HepG2 (cell line): Measurements from ENCODE around the gene ZBTB46. TPM values are rescaled to one million over a fixed set of nuclear protein-coding genes. Genes with fewer than 3 reads are reported as not detected.
A peak's percentile ranks its signal among the peaks of the same experiment; 100 is the strongest.

ENCODE experiments used
- ATAC-seq: fragments of 200-7000 bp; cut with Tn5 transposase; 3 replicates; pipeline ENCODE4 v1.9.1; 2020; ENCODE audit warnings: mild to moderate bottlenecking, moderate library complexity
- BruUV-seq: library from RNA; stranded (reverse); fragments of 400-500 nt; replicated peaks from 2 replicates; lab custom pipeline; 2021; lab: Mats Ljungman, UMichigan
- CTCF ChIA-PET: fragments of 300-600 bp; formaldehyde crosslinking; extraction: SDS; loops from one replicate; lab custom pipeline; 2021; ENCODE audit warnings: low total read pairs, inconsistent platforms, low intra/inter-chr PET ratio; lab: Yijun Ruan, JAX
- POLR2A ChIA-PET: fragments of 350-600 bp; sonication (Branson Sonifier 250); formaldehyde crosslinking; loops from one replicate; lab custom pipeline; 2020; ENCODE audit warnings: antibody characterized with exemption, inconsistent platforms; lab: Yijun Ruan, JAX
- DNase-seq: peaks from one replicate; pipeline ENCODE4 v3.0.0-alpha.2; 2015; ENCODE audit warnings: low spot score
- FAIRE-seq: peaks from 3 replicates; lab custom pipeline; 2011; peaks lifted over from hg19 to GRCh38; lab: Jason Lieb, UNC
- H2AFZ ChIP-seq: one replicate; pipeline ENCODE4 v1.6.1; 2011; ENCODE audit warnings: low read length, inconsistent platforms
- H3K27ac ChIP-seq: fragments of 300-600 bp; 3 replicates; pipeline ENCODE4 v1.8.0; 2011; ENCODE audit warnings: mixed run types, mild to moderate bottlenecking, mixed read lengths, low read length, inconsistent platforms; ENCODE audit not compliant: insufficient read depth; ENCODE audit errors: extremely low read length
- H3K27me3 ChIP-seq, 2 experiments: fragments of 200-600 bp in 1 of 2; 2 replicates in 1 of 2; 3 replicates in 1 of 2; pipeline versions ENCODE4 v1.6.0 to v1.8.0; 2011; ENCODE audit warnings: low read length in 2 of 2, mild to moderate bottlenecking in 2 of 2, moderate library complexity in 2 of 2, inconsistent platforms in 1 of 2; ENCODE audit not compliant: insufficient read depth in 2 of 2, control insufficient read depth in 1 of 2
- H3K36me3 ChIP-seq, 2 experiments: fragments of 200-600 bp in 1 of 2; replicated peaks in 1 of 2; 2 replicates in 1 of 2; 3 replicates in 1 of 2; pipeline versions ENCODE4 v1.5.1 to v1.8.0; 2011; ENCODE audit warnings: low read length in 2 of 2, inconsistent platforms in 1 of 2; ENCODE audit not compliant: insufficient read depth in 2 of 2, control insufficient read depth in 1 of 2
- H3K4me1 ChIP-seq: 2 replicates; pipeline ENCODE4 v1.5.1; 2012; ENCODE audit warnings: low read length, inconsistent platforms; ENCODE audit not compliant: insufficient read depth
- H3K4me2 ChIP-seq: 2 replicates; pipeline ENCODE4 v1.6.0; 2011; ENCODE audit warnings: low read depth, low read length, inconsistent platforms
- H3K4me3 ChIP-seq, 3 experiments: fragments of 200-600 bp in 1 of 3; sonication (generic), shearing (Covaris generic) in 1 of 3; replicated peaks in 1 of 3; 2 replicates each; pipeline ENCODE4 v1.5.1; 2011 to 2016; ENCODE audit warnings: low read length in 3 of 3, inconsistent platforms in 2 of 3, low read depth in 2 of 3, mild to moderate bottlenecking in 2 of 3, control low read depth in 1 of 3, mixed read lengths in 1 of 3; ENCODE audit not compliant: insufficient read depth in 1 of 3
- H3K79me2 ChIP-seq: one replicate; pipeline ENCODE4 v1.6.1; 2011; ENCODE audit warnings: low read length, inconsistent platforms; ENCODE audit not compliant: insufficient read depth
- H3K9ac ChIP-seq: 2 replicates; pipeline ENCODE4 v1.6.0; 2011; ENCODE audit warnings: mild to moderate bottlenecking, low read depth, low read length, inconsistent platforms; ENCODE audit not compliant: insufficient read depth
- H3K9me3 ChIP-seq: 2 replicates; pipeline ENCODE4 v1.5.1; 2012; ENCODE audit warnings: mild to moderate bottlenecking, low read length
- H4K20me1 ChIP-seq: 2 replicates; pipeline ENCODE4 v1.6.0; 2011; ENCODE audit warnings: inconsistent platforms, mild to moderate bottlenecking, low read length, moderate library complexity; ENCODE audit not compliant: insufficient read depth
- CBX1 ChIP-seq: IDR thresholded peaks from one replicate; pipeline ENCODE4 v1.6.1; 2016; ENCODE audit warnings: antibody characterized with exemption, low read depth
- IRX3 ChIP-seq: sonication (generic); formaldehyde crosslinking; IDR thresholded peaks from 2 replicates; pipeline ENCODE4 v1.8.1; 2023; ENCODE audit warnings: mild to moderate bottlenecking, low read depth, missing genetic modification reagents, borderline replicate concordance
- JUNB ChIP-seq: sonication (generic); formaldehyde crosslinking; IDR thresholded peaks from 2 replicates; pipeline ENCODE4 v1.8.0; 2022; ENCODE audit warnings: missing genetic modification reagents, mild to moderate bottlenecking, borderline replicate concordance
- MIER2 ChIP-seq: IDR thresholded peaks from 2 replicates; pipeline ENCODE4 v1.6.1; 2016; ENCODE audit warnings: missing biosample characterization, missing genetic modification reagents
- NFYB ChIP-seq: sonication (generic); formaldehyde crosslinking; IDR thresholded peaks from 2 replicates; pipeline ENCODE4 v1.4.0; 2020; ENCODE audit warnings: missing genetic modification reagents
- RCOR2 ChIP-seq: IDR thresholded peaks from 2 replicates; pipeline ENCODE4 v1.6.1; 2016; ENCODE audit warnings: missing biosample characterization, missing genetic modification reagents
- SKI ChIP-seq: fragments of 450-650 bp; IDR thresholded peaks from one replicate; pipeline ENCODE4 v1.6.1; 2018; ENCODE audit warnings: mild to moderate bottlenecking; ENCODE audit not compliant: partially characterized antibody
- TOE1 ChIP-seq: sonication (generic); formaldehyde crosslinking; IDR thresholded peaks from 2 replicates; pipeline ENCODE4 v1.4.0; 2020; ENCODE audit warnings: mild to moderate bottlenecking, missing genetic modification reagents
- ZFY ChIP-seq: sonication (generic); formaldehyde crosslinking; IDR thresholded peaks from 2 replicates; pipeline ENCODE4 v1.4.0; 2020; ENCODE audit warnings: missing genetic modification reagents
- ZNF292 ChIP-seq: sonication (generic); formaldehyde crosslinking; IDR thresholded peaks from 2 replicates; pipeline ENCODE4 v1.8.1; 2022; ENCODE audit warnings: mild to moderate bottlenecking, low read depth, missing genetic modification reagents, borderline replicate concordance
- ZNF367 ChIP-seq: sonication (generic); formaldehyde crosslinking; IDR thresholded peaks from 2 replicates; pipeline ENCODE4 v1.4.0; 2020; ENCODE audit warnings: missing genetic modification reagents, borderline replicate concordance
- ZNF468 ChIP-seq: sonication (generic); formaldehyde crosslinking; IDR thresholded peaks from 2 replicates; pipeline ENCODE4 v1.8.0; 2022; ENCODE audit warnings: mild to moderate bottlenecking, moderate library complexity, missing genetic modification reagents
- ZNF652 ChIP-seq: IDR thresholded peaks from 2 replicates; pipeline ENCODE4 v1.6.1; 2016; ENCODE audit warnings: low read depth, borderline replicate concordance
- ZNF766 ChIP-seq: sonication (generic); formaldehyde crosslinking; IDR thresholded peaks from 2 replicates; pipeline ENCODE4 v1.5.0; 2020; ENCODE audit warnings: missing genetic modification reagents, borderline replicate concordance
- WGBS: methylation state at CpG from one replicate; pipeline ENCODE4 v1.1.6; 2017; ENCODE audit warnings: low lambda C conversion rate; 5-methylcytosine and 5-hydroxymethylcytosine counted together
- in situ Hi-C: cut with HindIII; loops from 2 replicates; pipeline ENCODE4 v1.10.0; 2017; ENCODE audit warnings: low pct_unique_long_range_greater_than_20kb; ENCODE audit not compliant: extremely low pct_ligation_motif_present
- intact Hi-C: fragments of 100-400 bp; cut with micrococcal nuclease; formaldehyde crosslinking; loops from one replicate; pipeline ENCODE4 v1.10.0; 2022; ENCODE audit not compliant: unreplicated experiment
- polyA plus RNA-seq, 8 experiments: library from polyadenylated mRNA; depleted of rRNA in 3 of 8; stranded (reverse) in 7 of 8; unstranded in 1 of 8; fragments of >200 nt; fragmentation: Illumina TruSeq in 4 of 8; extraction: Trizol in 4 of 8; gene quantifications; 2 replicates each; pipeline versions ENCODE4 v1.2.1 to v1.2.3, GENCODE V29; 2011 to 2016; ENCODE audit warnings: low read depth in 4 of 8, missing spikeins in 1 of 8, mixed read lengths in 1 of 8; ENCODE audit not compliant: insufficient read depth in 1 of 8
- total RNA-seq, 5 experiments: library from RNA; depleted of rRNA; stranded (reverse); fragments of >200 nt; fragmentation: Illumina TruSeq; extraction: Trizol; gene quantifications; 2 replicates each; pipeline ENCODE4 v1.2.3, GENCODE V29; 2016; ENCODE audit warnings: low read depth in 1 of 5
- TF ChIP-seq, protein P1 (sequence below): IDR thresholded peaks from 2 replicates; pipeline ENCODE4 v1.6.1; 2016; ENCODE audit warnings: missing biosample characterization, missing genetic modification reagents, low read depth
- TF ChIP-seq, protein P2 (sequence below): sonication (generic); formaldehyde crosslinking; IDR thresholded peaks from 2 replicates; pipeline ENCODE4 v1.8.1; 2023; ENCODE audit warnings: mild to moderate bottlenecking, missing genetic modification reagents, borderline replicate concordance
- TF ChIP-seq, protein P3 (sequence below): sonication (generic); formaldehyde crosslinking; IDR thresholded peaks from 2 replicates; pipeline ENCODE4 v1.4.0; 2020; ENCODE audit warnings: missing genetic modification reagents
- TF ChIP-seq, protein P4 (sequence below): sonication (generic); formaldehyde crosslinking; IDR thresholded peaks from 2 replicates; pipeline ENCODE4 v1.4.0; 2020; ENCODE audit warnings: missing genetic modification reagents

ZBTB46 gene
- total and polyA plus RNA-seq, 2 of the 13 experiments (the other 11 are each of a cell fraction or from before 2014, with no cell fraction given): 1.6 to 13.5 TPM

DNA sequence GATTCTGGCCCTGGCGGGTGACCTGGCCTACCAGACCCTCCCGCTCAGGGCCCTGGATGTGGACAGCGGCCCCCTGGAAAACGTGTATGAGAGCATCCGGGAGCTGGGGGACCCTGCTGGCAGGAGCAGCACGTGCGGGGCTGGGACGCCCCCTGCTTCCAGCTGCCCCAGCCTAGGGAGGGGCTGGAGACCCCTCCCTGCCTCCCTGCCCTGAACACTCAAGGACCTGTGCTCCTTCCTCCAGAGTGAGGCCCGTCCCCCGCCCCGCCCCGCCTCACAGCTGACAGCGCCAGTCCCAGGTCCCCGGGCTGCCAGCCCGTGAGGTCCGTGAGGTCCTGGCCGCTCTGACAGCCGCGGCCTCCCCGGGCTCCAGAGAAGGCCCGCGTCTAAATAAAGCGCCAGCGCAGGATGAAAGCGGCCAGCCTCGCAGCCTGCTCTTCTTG lies 92.4 kb downstream of the ZBTB46 start (continued):
- TF ChIP-seq, protein P1, sequence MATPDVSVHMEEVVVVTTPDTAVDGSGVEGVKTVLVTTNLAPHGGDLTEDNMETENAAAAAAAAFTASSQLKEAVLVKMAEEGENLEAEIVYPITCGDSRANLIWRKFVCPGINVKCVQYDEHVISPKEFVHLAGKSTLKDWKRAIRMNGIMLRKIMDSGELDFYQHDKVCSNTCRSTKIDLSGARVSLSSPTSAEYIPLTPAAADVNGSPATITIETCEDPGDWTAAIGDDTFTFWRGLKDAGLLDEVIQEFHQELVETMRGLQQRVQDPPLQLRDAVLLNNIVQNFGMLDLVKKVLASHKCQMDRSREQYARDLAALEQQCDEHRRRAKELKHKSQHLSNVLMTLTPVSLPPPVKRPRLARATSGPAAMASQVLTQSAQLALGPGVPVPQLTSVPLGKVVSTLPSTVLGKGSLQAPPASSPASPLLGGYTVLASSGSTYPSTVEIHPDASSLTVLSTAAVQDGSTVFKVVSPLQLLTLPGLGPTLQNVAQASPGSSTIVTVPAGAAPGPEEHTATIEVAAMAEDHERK: no peak
- TF ChIP-seq RCOR2 (CRISPR knock-in tag) (peak; percentile 13; the same call in 1 of the 2 replicates), NFYB (CRISPR knock-in tag) (no peak), ZNF652 (CRISPR knock-in tag) (no peak), MIER2 (0 out of 2 replicates have a peak, but pooled peaks have one; percentile 17), ZFY (CRISPR knock-in tag) (0 out of 2 replicates have a peak, but pooled peaks have one; percentile 5), ZNF766 (CRISPR knock-in tag) (no peak), TOE1 (CRISPR knock-in tag) (no peak)

DNA sequence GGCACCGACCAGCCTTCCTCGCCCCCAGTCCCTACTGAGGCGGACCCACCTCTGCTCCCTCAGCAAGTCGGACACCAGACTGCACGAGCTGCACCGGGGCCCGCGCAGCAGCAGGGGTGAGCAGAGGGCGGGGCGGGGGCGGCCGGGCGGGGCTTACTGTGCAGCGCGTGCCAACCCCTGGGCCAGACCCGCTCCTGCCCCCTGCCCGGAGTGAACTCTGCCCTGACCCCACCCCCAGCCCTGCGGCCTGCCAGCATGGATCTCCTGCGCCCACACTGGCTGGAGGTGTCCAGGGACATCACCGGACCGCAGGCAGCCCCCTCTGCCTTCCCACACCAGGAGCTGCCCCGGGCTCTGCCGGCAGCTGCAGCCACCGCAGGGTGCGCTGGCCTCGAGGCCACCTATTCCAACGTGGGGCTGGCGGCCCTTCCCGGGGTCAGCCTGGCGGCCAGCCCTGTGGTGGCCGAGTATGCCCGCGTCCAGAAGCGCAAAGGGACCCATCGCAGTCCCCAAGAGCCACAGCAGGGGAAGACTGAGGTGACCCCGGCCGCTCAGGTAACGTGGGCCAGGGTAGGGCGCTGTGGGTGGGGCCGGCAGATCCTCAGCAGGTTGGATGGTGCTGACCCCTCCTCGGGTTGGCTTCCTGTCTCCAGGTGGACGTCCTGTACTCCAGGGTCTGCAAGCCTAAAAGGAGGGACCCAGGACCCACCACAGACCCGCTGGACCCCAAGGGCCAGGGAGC lies 92.9 kb downstream of the ZBTB46 start:
- Histone ChIP-seq H3K9me3 (no peaks in the 10 kb centered on the region), H2AFZ (no peak overlapping the region), H3K4me3 (peak overlapping the region; percentile 74 to 93 (median 85)), H3K4me1 (peaks cover 60% of the 10 kb centered on the region), H3K36me3 (peaks cover 31 to 38% of the 10 kb centered on the region in 2 experiments), H3K4me2 (peak overlapping the region; percentile 90), H3K27ac (peak overlapping the region; percentile 93), H4K20me1 (no peaks in the 10 kb centered on the region), H3K9ac (peak overlapping the region; percentile 87), H3K27me3 (no peaks in the 10 kb centered on the region), H3K79me2 (peaks cover 27% of the 10 kb centered on the region)
- FAIRE-seq (no peak), ATAC-seq (peak; percentile 55), DNase-seq (peak; percentile 90)
- ChIA-PET CTCF (interaction anchor here (2.5 kb wide), 1 partner anchor 31 kb away, joined by 8 read pairs; the partner anchor contains the start of genes ARFRP1 and ZGPAT), POLR2A (interaction anchor here (0.5 to 7.3 kb wide), 30 partner anchors 11 to 1671 kb away, joined by 3 to 190 read pairs (median 4); partner anchors contain the start of genes ARFRP1, C20orf204, GMEB2 and RTEL1)
- BruUV-seq: TSS peak; percentile 72
- intact Hi-C loops: loop anchor here (5.0 kb wide), 1 partner anchor 201 kb away; the partner anchor contains the start of gene PTK6
- under 1% methylated on average over 21 of the region's 43 CpGs for WGBS
- in situ Hi-C loops: no loop called here
- TF ChIP-seq JUNB (CRISPR knock-in tag) (no peak), CBX1 (peak; percentile 97), ZNF468 (CRISPR knock-in tag) (no peak), ZNF292 (no peak), IRX3 (CRISPR knock-in tag) (no peak), SKI (peak; percentile 38), ZNF367 (no peak)
- TF ChIP-seq, protein P2, sequence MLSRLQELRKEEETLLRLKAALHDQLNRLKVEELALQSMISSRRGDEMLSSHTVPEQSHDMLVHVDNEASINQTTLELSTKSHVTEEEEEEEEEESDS (CRISPR knock-in tag): no peak
- TF ChIP-seq, protein P3, sequence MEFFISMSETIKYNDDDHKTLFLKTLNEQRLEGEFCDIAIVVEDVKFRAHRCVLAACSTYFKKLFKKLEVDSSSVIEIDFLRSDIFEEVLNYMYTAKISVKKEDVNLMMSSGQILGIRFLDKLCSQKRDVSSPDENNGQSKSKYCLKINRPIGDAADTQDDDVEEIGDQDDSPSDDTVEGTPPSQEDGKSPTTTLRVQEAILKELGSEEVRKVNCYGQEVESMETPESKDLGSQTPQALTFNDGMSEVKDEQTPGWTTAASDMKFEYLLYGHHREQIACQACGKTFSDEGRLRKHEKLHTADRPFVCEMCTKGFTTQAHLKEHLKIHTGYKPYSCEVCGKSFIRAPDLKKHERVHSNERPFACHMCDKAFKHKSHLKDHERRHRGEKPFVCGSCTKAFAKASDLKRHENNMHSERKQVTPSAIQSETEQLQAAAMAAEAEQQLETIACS (CRISPR knock-in tag): peak; percentile 49
- TF ChIP-seq, protein P4, sequence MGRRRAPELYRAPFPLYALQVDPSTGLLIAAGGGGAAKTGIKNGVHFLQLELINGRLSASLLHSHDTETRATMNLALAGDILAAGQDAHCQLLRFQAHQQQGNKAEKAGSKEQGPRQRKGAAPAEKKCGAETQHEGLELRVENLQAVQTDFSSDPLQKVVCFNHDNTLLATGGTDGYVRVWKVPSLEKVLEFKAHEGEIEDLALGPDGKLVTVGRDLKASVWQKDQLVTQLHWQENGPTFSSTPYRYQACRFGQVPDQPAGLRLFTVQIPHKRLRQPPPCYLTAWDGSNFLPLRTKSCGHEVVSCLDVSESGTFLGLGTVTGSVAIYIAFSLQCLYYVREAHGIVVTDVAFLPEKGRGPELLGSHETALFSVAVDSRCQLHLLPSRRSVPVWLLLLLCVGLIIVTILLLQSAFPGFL (CRISPR knock-in tag): no peak; the same call in 1 of the 2 replicates
